Testis (tissue), 3 donors: ENCODE measurements around the gene TMOD2. TPM values are rescaled to one million over a fixed set of nuclear protein-coding genes. Genes with fewer than 3 reads are reported as not detected.
A peak's percentile ranks its signal among the peaks of the same experiment; 100 is the strongest.

Source experiments
- DNase-seq: peaks from one replicate; pipeline ENCODE4 v3.0.0-alpha.2; 2019
- H3K27ac ChIP-seq, 2 donors: fragments of 200-600 bp; sonication (generic); one replicate each; pipeline ENCODE4 v1.5.1; 2019
- H3K27me3 ChIP-seq: fragments of 200-600 bp; sonication (generic); one replicate; pipeline ENCODE4 v1.5.1; 2019
- H3K36me3 ChIP-seq: fragments of 200-600 bp; sonication (generic); one replicate; pipeline ENCODE4 v1.5.1; 2017; ENCODE audit warnings: low read depth; ENCODE audit errors: missing control alignments
- H3K4me1 ChIP-seq: fragments of 200-600 bp; sonication (generic); one replicate; pipeline ENCODE4 v1.5.1; 2019
- H3K4me3 ChIP-seq, 2 donors: fragments of 200-600 bp; sonication (generic); one replicate each; pipeline ENCODE4 v1.5.1; 2017 to 2019
- H3K9me3 ChIP-seq: fragments of 200-600 bp; sonication (generic); one replicate; pipeline ENCODE4 v1.5.1; 2017
- POLR2A ChIP-seq: fragments of 450-650 bp; IDR thresholded peaks from one replicate; pipeline ENCODE4 v1.6.1; 2017; ENCODE audit warnings: antibody characterized with exemption, mild to moderate bottlenecking, moderate library complexity
- WGBS, 2 donors: methylation state at CpG; one replicate each; pipeline ENCODE4 v1.1.5; 2018; 5-methylcytosine and 5-hydroxymethylcytosine counted together
- intact Hi-C: fragments of 100-400 bp; cut with DNase I; formaldehyde crosslinking; loops from one replicate; pipeline ENCODE4 v1.15.1; 2023; ENCODE audit warnings: low total_unique reads
- polyA plus RNA-seq: library from polyadenylated mRNA; stranded (reverse); fragments of 350-450 nt; fragmentation: Illumina TruSeq; extraction: RNeasy Lipid Tissue Mini Kit (QIAGEN cat#74804); gene quantifications from one replicate; pipeline ENCODE4 v1.2.3, GENCODE V29; 2014; ENCODE audit warnings: low read depth, low replicate concordance; ENCODE audit not compliant: insufficient read depth
- total RNA-seq, 2 donors: library from RNA; depleted of rRNA; stranded (reverse); fragments of >200 nt; gene quantifications; one replicate each; pipeline ENCODE4 v1.2.3, GENCODE V29; 2016
- TF ChIP-seq, protein P1 (sequence below), 3 experiments: fragments of 450-650 bp in 2 of 3; fragments of 200-600 bp in 1 of 3; sonication (generic) in 1 of 3; IDR thresholded peaks; one replicate each; pipeline ENCODE4 v1.5.1; 2016 to 2019; ENCODE audit warnings: antibody characterized with exemption in 3 of 3, mild to moderate bottlenecking in 2 of 3, moderate library complexity in 1 of 3

The TMOD2 gene
- total and polyA plus RNA-seq, 3 donors from 2014 or later: 5.8 to 6.4 (median 5.9) TPM

DNA sequence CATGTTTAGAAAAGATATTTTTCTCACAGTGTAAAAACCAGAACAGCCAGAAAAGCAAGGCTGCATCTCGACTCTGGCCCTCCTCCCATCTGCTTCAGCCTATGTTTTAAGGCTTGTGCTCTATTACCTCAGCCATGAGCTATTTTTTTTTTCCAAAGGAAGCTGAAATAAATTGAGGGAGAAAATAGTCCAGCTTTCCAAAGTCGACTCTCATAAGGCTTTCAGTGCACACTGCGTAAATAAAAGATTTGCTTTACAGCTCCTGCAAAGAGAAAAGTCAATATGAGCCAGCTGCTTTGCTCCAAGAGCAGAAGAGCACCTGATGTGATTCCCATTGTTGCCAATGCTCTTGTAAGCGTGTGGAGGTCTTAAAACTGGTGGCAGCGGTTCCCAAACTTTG is 43.4 kb upstream of the TMOD2 start:
- WGBS, 2 donors: 28 to 37% methylated on average over 5 of the region's 5 CpGs
- intact Hi-C loops: no loop called here

DNA sequence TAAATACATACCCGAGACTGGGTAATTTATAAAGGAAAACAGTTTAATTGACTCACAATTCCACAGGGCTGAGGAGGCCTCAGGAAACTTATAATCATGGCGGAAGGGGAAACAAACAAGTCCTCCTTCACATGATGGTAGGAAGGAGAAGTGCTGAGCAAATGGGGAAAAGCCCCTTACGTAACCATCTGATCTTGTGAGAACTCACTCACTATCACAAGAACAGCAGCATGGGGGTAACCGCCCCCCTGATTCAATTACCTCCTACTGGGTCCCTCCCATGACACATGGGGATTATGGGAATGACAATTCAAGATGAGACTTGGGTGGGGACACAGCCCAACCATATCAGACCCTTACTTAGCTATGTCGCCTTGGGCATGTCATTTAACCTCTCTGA is 42.4 kb upstream of the TMOD2 start:
- 58 to 74% methylated on average over 5 of the region's 5 CpGs for WGBS, 2 donors
- Histone ChIP-seq H3K36me3 (no peaks in the 10 kb centered on the region), H3K9me3 (no peaks in the 10 kb centered on the region), H3K4me3 (peak overlapping the region; percentile 16 to 24), H3K4me1 (peaks cover 4% of the 10 kb centered on the region), H3K27ac (peak overlapping the region in 1 of 2 donors; percentile 60), H3K27me3 (no peaks in the 10 kb centered on the region)
- TF ChIP-seq, protein P1, sequence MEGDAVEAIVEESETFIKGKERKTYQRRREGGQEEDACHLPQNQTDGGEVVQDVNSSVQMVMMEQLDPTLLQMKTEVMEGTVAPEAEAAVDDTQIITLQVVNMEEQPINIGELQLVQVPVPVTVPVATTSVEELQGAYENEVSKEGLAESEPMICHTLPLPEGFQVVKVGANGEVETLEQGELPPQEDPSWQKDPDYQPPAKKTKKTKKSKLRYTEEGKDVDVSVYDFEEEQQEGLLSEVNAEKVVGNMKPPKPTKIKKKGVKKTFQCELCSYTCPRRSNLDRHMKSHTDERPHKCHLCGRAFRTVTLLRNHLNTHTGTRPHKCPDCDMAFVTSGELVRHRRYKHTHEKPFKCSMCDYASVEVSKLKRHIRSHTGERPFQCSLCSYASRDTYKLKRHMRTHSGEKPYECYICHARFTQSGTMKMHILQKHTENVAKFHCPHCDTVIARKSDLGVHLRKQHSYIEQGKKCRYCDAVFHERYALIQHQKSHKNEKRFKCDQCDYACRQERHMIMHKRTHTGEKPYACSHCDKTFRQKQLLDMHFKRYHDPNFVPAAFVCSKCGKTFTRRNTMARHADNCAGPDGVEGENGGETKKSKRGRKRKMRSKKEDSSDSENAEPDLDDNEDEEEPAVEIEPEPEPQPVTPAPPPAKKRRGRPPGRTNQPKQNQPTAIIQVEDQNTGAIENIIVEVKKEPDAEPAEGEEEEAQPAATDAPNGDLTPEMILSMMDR (IDR thresholded peaks at IDR 0.05): no peak
- TF ChIP-seq POLR2A: no peak
- no peak for DNase-seq
- intact Hi-C loops: no loop called here

More for the DNA sequence above, 43.4 kb upstream of the TMOD2 start:
- H3K36me3 ChIP-seq: no peaks in the 10 kb centered on the region
- H3K27ac ChIP-seq: no peak overlapping the region
- TF ChIP-seq, protein P1 (IDR thresholded peaks at IDR 0.05): no peak
- TF ChIP-seq POLR2A: no peak
- H3K9me3 ChIP-seq: no peaks in the 10 kb centered on the region
- H3K4me1 ChIP-seq: peaks cover 4% of the 10 kb centered on the region
- DNase-seq: no peak
- H3K27me3 ChIP-seq: no peaks in the 10 kb centered on the region
- peak overlapping the region in 1 of 2 donors; percentile 24 for H3K4me3 ChIP-seq

DNA sequence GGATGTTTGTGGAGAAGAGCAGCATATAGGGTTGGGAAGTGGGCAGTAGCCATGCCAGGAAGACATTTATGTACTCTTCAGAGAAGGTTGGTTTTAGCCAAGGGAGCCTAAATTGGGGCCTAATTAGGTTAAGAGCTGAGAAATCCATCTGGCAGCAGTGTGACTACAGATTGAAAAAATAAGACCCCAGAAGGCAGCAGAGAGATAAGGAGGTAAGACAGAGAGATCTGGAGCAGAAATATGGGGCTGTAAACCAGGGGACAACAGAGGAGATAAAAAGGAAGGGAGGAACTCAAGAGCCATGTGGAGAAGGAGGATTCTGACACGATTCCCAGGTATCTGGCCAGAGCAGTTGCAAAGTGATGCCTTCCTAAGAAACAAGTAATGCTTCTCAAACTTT is 37.2 kb upstream of the TMOD2 start:
- 71 to 81% methylated on average over 1 of the region's 1 CpG for WGBS, 2 donors
- Histone ChIP-seq H3K4me3 (no peak overlapping the region), H3K27ac (no peak overlapping the region), H3K4me1 (no peaks in the 10 kb centered on the region), H3K27me3 (no peaks in the 10 kb centered on the region), H3K9me3 (no peaks in the 10 kb centered on the region), H3K36me3 (no peaks in the 10 kb centered on the region)
- intact Hi-C loops: no loop called here
- no peak for TF ChIP-seq POLR2A
- TF ChIP-seq, protein P1 (IDR thresholded peaks at IDR 0.05): no peak
- no peak for DNase-seq

DNA sequence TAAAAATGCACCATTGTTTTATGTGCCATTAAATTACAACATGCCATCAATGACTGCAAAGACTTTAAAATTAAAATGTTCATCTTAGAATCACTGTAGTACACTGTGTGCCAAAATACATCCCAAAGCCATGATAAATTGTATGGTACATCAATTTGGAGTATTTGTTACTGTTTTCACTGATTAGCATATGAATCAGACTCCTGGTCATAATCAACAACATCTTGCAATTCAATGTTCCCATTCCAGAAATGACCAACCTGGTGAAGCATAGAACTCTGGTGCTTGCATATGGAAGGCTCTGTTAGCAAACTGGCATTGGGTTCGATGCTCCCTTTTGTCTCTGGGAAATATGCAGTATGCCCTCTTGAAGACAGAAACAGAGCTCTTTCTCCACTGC is 36.5 kb upstream of the TMOD2 start:
- Histone ChIP-seq H3K4me1 (no peaks in the 10 kb centered on the region), H3K36me3 (no peaks in the 10 kb centered on the region), H3K27me3 (no peaks in the 10 kb centered on the region), H3K9me3 (no peaks in the 10 kb centered on the region), H3K27ac (no peak overlapping the region), H3K4me3 (no peak overlapping the region)
- DNase-seq: no peak
- TF ChIP-seq POLR2A: no peak
- TF ChIP-seq, protein P1 (IDR thresholded peaks at IDR 0.05): no peak
- intact Hi-C loops: no loop called here
- WGBS, 2 donors: 88% methylated on average over 1 of the region's 1 CpG; no CpG with 5 or more reads in 1 of the 2 donors

DNA sequence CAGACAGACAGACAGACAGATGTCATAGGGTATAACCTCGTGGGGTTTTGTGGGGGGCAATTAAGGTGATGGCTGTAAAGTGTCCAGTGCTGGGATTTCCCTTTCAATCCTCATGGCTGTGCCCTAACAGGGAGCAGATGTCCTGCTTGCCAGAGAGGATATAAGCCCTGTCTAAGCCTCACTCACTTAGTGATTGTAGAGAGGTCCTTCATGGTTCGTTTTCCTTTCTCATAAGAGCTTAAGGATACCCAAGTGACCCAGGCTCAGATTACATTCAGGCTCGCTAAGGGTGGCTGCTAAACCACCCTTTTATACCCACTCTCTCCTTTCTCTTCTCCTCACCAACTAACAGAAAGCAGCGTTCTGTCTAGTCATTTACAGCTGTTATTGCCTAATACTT is 33.2 kb upstream of the TMOD2 start:
- no peaks in the 10 kb centered on the region for H3K27me3 ChIP-seq
- intact Hi-C loops: no loop called here
- TF ChIP-seq, protein P1 (IDR thresholded peaks at IDR 0.05): no peak
- no peak for TF ChIP-seq POLR2A
- H3K27ac ChIP-seq: no peak overlapping the region
- DNase-seq: no peak
- H3K36me3 ChIP-seq: no peaks in the 10 kb centered on the region
- 71 to 74% methylated on average over 4 of the region's 4 CpGs for WGBS, 2 donors
- no peaks in the 10 kb centered on the region for H3K9me3 ChIP-seq
- H3K4me3 ChIP-seq: no peak overlapping the region
- no peaks in the 10 kb centered on the region for H3K4me1 ChIP-seq
